Stimulated activated CD4-positive, alpha-beta T cell treated with anti-CD3 and anti-CD28 coated beads, Interleukin-12 subunit alpha, Interleukin-12 subunit beta, amount 100 ng/mL, for 48 hours (primary cell): Measurements from ENCODE around the gene KIF19.

ENCODE experiments used
- DNase-seq, 3 donors: peaks; one replicate each; pipeline ENCODE4 v3.0.0-alpha.2; 2020; ENCODE audit warnings: low read depth in 2 of 3, low spot score in 1 of 3

KIF19 gene

DNA sequence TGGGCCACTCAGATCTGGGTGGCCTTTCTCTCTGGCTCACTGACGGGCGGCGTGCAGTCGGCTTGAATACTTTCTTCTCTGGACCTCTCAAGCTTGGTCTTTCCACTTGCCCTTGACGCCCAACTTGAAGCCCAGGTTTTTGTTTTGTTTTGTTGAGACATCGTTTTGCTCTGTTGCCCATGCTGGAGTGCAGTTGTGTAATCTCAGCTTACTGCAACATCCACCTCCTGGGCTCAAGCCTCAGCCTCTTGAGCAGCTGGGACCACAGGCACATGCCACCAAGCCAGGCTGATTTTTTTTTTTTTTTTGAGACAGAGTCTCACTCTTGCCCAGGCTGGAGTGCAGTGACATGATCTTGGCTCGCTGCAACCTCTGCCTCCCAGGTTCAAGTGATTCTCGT lies 22.7 kb upstream of the KIF19 start:
- no peak for DNase-seq

DNA sequence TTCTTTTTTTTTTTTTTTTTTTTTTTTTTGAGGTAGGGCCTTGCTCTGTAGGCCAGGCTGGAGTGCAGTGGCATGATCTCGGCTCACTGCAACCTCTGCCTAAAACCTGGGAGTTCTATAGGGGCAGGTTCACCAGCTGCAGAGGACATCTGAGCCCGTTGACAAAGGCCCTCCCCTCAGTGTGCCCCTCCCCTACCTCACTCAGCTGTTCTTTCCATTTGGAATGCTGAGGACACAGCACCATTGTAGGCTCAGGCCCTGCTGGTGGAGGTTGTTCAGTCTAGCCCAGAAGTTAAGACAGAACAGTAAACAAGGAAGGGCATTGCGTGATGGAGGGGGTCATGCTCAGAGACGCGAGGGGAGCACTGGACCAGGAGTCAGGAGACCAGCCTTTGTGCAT lies 21.8 kb upstream of the KIF19 start:
- DNase-seq: no peak

DNA sequence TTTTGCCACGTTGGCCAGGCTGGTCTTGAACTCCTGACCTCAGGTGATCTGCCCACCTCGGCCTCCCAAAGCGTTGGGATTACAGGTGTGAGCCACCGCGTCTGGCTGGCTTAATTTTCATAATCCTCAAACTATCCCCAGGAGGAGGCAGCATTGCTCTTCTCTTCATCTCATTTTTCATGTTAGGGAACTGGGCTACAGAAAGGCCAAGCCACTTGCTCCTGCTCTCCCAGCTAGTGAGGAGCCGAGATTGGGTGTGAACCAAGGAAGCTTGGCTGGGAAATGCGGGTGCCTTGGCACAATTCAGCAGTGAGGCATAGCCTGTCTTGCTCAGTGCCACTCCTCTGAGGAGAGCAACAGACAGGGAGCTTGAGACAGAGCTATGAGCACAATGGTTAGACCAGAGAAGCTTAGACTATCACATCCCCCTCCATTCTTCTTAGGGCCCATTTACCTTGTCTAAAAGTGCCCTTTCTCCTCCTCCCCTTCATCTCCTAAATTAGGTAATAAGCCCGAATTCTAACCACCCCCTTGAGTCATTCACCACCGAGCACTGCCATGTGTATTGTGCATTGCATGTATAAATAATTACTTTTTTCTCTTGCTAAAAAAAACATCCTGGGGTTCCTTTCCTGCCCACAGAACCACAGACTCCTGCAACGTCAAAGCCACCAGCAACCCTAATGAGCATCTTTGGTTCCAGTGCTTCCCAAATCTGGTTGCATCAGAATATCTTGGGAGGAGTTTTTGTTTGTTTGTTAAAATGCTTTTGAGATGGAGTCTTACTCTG lies 20.0 kb upstream of the KIF19 start:
- no peak for DNase-seq

DNA sequence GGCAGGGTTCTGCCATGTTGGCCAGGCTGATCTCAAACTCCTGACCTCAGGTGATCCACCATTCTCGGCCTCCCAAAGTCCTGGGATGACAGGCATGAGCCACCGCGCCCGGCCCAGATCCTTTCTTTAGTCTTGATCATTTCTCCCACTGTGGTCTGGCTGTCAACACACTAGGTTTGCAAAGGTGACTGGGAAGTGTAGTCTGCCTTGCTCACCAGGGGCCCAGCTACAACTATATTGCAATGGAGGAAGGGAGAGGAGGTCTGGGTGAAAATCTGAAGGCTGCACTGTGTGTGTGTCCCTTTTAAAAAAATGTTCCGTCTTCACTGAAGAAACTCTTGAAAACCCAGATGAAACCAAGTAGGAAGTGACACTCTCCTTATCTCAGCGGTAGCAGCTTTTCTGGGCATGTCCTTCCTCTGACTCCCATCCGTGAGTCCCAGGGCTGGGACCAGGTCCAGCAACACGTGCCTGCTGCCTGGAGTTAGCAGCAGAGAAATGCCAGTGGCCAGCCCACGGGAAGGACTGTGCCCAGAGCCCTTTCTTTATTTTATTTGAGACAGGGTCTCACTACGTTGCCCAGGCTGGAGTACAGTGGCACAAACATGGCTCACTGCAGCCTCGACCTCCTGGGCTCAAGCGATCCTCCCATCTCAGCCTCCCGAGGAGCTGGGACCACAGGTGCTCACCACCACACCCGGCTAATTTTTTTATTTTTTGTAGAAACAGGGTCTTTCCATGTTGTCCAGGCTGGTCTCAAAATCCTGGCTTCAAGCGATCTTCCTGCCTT lies 17.8 kb upstream of the KIF19 start:
- DNase-seq: no peak

DNA sequence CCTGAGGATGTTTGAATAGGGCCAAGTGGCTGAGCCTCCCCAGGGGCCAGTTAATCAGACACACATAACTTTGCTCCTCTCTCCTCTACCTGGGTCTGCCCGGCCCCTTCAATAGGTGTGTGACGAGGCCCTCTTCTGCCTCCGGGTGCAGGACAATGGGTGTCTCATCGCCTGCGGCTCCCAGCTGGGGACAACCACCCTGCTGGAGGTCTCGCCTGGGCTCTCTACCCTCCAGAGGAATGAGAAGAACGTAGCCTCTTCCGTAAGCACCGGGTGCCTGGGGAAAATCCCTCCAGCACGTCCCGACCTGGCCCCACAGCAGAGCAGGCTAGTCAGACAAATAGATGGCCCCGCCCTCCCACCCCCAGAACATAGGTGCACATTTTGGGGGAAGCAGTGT lies 16.1 kb upstream of the KIF19 start:
- DNase-seq: no peak

DNA sequence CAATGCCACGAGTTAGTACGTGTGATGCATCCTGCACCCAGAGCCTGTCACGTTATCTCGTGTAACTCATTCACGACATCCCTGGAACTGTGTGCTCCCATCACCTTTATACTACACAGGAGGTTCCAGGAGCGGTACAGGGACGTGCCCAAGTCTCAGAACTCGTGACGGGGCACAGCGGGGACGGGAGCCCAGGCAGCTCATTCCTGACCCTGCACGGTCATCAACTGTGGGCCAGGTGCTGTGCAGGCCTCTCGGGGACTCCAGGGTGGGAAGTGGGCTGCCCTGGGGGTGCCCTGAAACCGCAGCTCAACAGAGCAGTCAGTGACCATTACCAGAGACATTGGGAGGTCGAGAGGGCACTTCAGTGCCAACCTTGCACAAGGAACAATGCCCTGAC lies 11.1 kb upstream of the KIF19 start:
- no peak for DNase-seq

DNA sequence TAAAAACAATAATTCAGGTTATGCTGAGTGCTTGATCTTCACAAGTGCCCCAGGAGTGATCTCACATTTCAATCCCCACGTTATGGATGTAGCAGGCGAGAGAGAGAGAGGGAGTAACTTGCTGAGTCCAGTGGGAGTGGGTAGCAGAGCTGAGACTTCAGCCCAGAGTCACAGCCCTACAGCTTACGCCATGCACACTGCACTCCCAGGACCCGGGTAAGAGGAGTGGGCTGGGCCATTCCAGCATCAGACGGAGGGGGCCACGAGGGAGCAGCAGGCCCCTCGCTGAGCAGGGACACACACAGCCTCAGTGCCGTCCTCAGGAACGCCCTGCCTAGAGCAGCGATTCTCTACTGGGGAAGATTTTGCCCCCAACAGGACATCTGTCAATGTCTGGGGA lies 9.8 kb upstream of the KIF19 start:
- DNase-seq: no peak

DNA sequence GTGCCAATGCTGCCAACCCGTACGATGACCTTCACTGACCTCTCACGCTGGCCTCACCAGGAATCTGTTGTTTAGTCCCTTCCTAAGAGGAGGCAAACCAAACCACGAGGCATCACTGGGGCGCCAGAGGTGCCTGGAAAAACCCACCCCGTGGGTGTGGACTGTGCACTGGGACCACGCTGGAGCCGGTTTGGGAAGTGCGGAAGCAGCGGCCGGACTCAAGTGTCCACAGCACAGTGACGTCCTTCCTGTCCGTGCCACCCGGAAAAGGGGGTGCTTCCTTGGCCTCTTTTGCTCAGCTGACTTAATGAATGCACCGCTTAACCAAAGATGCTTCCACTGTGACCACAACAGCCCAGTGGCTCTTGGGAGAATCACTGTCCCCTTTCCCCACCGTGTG lies 9.0 kb upstream of the KIF19 start:
- DNase-seq: no peak

DNA sequence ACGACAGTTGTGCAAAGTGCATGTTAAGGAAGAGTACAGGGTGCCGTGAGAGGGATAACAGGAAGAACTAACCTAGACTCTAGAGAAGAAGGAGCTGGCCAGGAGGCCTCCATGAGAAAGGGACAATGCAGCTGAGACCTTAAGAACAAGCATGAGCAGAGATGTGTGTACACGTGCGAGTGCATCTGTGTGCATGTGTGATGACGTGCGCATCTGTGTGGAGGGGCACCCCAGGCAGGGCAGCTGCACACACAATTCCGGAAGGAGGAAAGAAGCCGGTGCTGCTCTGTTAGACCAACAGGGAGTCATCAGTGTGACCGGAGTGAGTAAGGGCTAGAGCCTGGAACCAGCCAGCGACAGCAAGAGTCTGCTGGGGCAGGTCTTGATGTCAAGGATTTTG lies 7.6 kb upstream of the KIF19 start:
- no peak for DNase-seq

DNA sequence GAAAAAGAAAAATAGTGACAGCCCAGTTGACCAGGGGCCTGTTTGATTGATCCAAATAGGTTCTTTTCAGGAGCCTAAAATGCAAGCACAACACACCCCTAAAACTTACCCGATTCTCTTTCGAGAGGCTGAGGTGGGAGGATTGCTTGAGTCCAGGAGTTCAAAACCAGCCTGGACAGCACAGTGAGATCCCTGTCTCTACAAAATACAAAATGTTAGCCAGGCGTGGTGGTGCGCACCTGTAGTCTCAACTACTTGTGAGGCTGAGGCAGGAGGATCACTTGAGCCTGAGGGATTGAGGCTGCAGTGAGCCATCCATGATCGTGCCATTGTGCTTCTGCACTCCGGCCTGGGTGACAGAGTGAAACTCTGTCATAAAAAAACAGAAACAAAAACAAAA lies 1.5 kb upstream of the KIF19 start:
- DNase-seq: no peak

DNA sequence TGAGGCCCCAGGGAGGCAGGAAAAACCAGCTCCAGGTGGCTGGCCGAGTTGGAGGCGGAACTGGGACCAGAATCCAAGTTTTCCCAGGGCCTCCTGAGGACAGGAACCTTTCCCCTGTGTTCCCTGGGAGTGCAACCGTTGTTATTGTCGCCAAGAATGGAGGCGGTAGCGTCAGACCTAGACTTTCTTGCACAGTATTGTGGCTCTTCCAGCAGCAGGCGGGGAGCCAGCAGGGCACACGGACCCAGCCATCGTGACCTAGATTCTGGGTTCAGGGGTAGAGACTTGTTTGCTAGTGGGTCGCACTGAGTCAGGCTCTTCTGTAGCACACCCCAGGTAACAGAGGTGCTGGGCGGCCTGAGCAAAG lies 667 bp upstream of the KIF19 start:
- DNase-seq: no peak

DNA sequence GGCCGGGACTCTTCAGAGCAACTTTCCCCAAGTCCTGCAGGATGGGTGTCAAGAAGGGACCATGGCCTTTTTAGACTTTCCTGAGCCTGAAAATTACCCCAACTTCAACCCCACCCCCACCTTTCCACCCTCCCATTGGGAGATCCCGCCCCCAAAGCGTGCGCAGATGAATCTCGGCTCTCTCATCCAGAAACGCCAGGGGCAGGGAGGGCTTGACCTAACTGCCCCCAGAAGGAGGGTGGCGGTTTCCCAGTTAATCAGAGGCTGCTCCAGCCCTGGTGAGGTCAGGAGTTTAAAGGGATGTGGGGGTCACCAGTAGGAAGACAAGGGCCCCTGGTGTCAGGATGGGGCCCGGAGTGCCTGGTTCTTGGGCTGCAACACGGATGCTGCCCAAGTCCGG lies 480 bp downstream of the KIF19 start:
- DNase-seq: no peak

DNA sequence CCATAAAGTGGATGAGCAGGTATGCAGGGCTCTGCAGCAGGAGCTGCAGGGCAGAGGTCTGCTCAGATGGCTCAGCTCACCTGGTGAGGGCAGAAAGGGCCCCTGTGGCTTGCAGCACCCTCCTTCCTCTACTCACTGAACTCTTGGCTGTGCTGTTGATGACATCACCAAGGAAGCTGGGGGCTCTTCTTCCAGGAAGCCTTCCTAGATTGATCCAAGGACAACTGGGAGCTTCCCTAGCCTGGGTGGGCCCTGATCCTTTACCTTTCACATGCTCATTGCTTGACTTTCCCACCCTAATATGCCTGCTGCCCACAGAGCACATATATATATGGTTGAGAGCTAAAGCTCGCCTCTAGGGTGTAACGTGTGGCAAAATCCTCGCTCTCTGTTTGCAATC lies 2.5 kb downstream of the KIF19 start:
- no peak for DNase-seq

DNA sequence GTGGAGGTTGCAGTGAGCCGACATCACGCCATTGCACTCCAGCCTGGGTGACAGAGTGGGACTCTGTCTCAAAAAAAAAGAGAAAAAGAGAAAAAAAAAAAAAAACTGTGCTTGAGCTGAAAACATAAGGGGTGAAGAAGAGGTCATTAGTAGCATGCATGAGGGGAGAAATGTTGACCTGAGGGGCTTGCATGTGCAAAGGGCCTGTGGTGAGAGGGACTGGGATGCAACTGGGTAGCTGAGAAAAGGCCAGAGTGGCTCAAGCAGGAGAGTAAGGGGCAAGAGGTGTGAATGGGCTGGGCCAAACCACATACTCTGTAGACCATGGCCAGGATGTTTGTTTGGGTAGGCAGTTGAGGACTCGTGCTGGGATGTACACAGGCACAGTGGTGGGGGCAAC lies 3.4 kb downstream of the KIF19 start:
- no peak for DNase-seq

DNA sequence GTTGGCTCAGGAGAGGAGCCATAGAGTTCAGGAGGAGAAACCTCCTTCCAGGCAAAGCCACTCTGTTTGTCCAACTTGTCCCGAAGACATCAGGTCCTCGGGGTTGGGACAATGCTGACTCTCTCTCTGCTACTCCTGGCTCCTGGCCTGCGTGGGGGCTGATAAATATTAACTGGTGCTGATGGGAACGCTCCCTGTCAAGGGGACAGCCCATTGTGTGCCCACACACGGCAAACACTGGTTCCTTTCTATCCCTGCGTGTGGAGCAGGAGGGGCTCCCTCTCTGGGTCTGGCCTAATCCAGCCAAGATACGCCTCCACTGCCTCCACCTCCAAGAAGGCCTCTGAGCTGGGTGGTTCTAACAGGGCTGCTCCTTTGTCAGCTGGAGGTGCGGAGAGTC lies 4.4 kb downstream of the KIF19 start:
- no peak for DNase-seq

DNA sequence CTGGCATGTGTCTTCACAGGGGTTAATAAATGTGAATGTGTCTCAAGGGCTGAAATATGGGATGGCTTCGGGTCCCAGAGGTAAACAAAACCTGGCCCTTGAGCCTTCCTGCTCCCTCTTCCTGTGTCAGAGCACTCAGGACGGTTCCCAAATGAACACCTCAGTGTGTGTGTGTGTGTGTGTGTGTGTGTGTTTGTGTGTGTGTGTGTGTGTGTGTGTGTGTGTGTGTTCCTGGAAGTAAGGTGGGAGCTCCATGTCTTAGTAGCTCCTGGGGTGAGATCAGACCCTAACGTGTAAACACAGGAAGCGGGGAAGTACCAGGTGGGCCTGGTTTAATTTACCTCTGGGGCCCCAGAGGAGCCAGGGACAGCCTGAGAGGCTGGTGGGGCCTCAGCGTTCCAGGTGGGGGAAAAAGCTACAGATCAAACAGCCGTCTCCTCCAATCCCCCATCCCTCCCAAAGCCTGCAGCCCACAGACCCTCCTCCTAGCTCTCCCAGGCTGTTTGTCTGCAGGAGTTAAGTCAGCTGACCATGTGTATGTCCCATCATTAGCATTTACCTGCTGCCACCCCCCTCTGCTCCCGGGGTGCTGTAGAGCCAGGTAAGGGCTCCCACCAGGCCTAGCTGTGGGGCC lies 6.1 kb downstream of the KIF19 start:
- DNase-seq: no peak

DNA sequence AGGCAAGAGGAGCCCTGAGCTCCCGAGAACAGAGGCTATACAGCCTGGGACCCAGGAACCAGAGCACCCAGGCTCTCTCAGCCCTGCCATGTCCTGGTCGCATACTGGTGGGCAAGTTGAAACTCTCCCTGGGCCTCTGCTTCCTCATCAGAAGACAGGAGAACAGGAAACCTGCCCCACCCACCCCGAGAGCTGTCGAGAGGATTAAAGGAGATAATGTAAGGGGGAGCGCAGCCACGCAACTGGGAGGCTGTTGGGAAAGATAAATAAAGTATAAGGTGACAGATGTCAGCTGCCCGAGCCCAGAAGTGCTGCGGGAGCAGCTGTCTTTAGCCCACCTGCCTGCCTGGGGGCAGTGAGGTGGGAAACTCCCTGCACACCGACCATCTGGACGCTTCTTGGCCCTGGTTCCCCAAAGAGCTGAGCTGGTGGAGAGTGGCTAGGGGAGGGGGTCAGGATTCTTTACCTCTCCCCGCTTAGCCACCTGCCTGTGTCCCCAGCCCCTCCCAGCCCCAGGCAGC lies 6.8 kb downstream of the KIF19 start:
- DNase-seq: no peak

DNA sequence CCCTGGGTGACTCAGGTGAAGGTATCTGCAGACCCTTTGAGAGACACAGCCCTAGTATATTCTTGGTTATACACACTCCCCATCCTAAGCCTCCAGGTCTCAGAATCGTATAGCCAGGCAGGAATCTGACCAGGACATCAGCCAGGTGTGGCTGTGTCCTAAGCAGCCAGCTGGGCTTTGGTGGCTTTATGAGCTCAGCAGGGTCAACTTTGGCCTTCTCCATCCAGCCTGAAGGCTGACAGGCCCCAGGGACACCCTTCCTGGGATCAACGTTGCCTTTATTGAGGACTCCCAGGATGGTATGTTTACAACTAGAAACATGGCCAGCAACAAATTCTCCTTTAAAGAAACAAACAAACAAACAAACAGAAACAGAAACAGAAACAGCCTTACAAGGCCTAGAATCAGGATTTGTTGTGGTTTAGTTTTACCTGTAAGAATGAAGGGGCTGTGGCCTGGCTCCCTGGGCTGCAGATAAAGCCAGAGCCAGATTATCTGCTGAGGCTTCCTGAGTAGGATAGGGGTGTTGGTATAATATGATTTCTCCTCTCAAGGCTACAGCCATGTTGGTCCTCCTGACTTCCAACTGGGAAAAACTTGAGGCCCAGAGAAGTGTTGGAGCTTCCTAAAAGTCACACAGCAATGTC lies 8.5 kb downstream of the KIF19 start:
- DNase-seq: no peak

DNA sequence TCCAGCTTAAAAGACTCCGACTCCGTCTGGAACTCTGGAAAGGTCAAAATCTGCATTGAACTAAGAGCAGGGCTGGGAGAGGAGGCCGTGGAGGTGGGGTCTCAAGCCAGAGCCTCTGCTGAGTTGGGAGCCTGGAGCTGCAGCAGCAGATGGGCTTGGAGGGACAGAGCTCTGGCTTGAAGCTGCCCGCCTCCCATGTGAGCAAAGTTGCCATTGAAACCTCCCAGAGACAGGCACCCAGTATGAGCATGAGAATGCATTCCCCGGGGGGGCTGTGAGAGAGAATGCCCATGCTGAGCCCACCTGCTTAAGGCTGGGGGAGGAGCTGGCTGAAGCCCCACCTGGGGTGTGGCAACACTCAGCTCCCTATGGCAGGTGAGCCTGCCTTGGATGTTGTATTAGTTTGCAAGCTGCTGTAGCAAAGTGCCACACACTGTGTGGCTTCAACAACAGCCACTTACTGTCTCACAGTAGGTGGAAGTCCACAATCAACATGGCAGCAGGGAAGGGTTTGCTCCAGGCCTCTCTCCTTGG lies 9.6 kb downstream of the KIF19 start:
- no peak for DNase-seq

DNA sequence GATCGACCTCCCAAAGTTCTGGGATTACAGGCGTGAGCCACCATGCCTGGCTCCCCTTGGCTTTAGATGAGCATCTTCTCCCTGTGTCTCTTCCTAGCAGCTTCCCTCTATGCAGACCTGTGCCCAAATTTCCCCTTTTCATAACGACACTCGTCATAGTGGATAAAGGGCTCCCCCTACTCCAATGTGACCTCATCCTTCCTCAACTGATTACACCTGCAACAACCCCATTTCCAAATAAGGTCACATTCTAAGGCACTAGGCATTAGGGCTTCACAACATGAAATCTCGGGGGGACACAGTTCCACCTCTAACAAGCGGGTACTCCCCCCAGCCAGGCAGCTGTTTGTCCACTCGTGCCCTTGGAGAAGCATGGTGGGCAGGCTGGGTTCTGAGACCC lies 10.3 kb downstream of the KIF19 start:
- no peak for DNase-seq

DNA sequence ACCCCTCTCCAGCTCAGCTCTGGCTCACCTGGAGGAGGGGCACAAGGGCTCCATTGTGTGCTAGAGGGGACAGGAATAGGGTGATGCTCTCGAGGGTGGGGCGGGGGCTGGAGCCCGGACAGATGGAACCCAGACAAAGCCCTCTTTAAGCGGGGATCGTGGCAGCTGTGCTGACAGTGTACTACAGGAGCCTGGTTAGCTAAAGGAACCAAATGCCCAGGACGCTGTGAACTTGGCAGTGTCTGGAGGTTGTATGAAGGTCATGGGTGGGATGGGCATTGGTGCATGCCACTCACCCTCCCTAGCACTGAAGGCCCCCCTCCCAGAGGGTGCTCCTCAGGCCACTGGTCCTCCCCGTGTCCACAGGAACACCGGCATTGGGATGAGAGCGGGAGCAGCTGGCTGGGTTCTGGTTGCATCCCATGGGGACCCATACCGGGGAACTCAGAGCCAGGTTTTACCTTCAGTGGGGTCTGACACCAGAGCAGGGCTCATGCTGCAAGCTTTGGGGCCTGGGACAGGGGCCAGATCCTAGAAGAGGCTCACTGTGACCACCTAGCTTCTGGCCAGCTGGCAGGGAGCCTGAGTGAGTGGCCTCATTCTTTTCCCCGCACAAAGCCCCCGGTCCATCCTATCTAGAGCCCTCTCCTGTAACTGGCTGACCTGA lies 11.9 kb downstream of the KIF19 start:
- DNase-seq: no peak
